Measurements from ENCODE around the gene VCP. TPM values are rescaled to one million over a fixed set of nuclear protein-coding genes. Genes with fewer than 3 reads are reported as not detected.

Gene VCP
- total RNA-seq, 1 donor from 2014 or later, result 158 TPM

GRCh38 chr9:35102769-35103659, 30.6 kb upstream of the VCP start, which contains the start of gene STOML2:
Gene STOML2, minus strand, starts transcription at chr9:35103131. Its CDS starts 37 bp downstream, at chr9:35103094.
- peak; percentile 90 for ATAC-seq

- ATAC-seq, result no peak
Measured at GRCh38 chr9:35102465-35102768, 30.0 kb upstream of the VCP start.

GRCh38 chr9:35097573-35097972, 25.1 kb upstream of the VCP start:
- no peak for ATAC-seq

GRCh38 chr9:35096035-35096849, 23.8 kb upstream of the VCP start, which contains the start of gene PIGO:
Gene PIGO, minus strand, starts transcription at chr9:35096591. Its CDS starts 1,026 bp downstream, at chr9:35095565.
- peak; percentile 90 for ATAC-seq

- no peak for ATAC-seq
Measured at GRCh38 chr9:35091536-35091935, 19.1 kb upstream of the VCP start.

- no peak for ATAC-seq
Measured at GRCh38 chr9:35089434-35089833, 17.0 kb upstream of the VCP start.

- no peak for ATAC-seq
Measured at GRCh38 chr9:35085078-35085477, 12.7 kb upstream of the VCP start.

- ATAC-seq, result peak; percentile 94
Measured at GRCh38 chr9:35079426-35080341, 7.3 kb upstream of the VCP start, which contains the start of gene FANCG. Gene FANCG, minus strand, starts transcription at chr9:35079942. Its CDS starts 418 bp downstream, at chr9:35079524.

GRCh38 chr9:35079041-35079425, 6.6 kb upstream of the VCP start:
- no peak for ATAC-seq

- no peak for ATAC-seq
Measured at GRCh38 chr9:35078066-35078465, 5.6 kb upstream of the VCP start.

- ATAC-seq, result no peak
Measured at GRCh38 chr9:35076848-35077247, 4.4 kb upstream of the VCP start.

- no peak for ATAC-seq
Measured at GRCh38 chr9:35075358-35075757, 2.9 kb upstream of the VCP start.

GRCh38 chr9:35074791-35075190, 2.4 kb upstream of the VCP start:
- ATAC-seq, result no peak

- no peak for ATAC-seq
Measured at GRCh38 chr9:35074141-35074540, 1.7 kb upstream of the VCP start.

- no peak for ATAC-seq
Measured at GRCh38 chr9:35073279-35073612, 821 bp upstream of the VCP start.

GRCh38 chr9:35071814-35072460, 488 bp downstream of the VCP start:
- peak; percentile 85 for ATAC-seq

- no peak for ATAC-seq
Measured at GRCh38 chr9:35070823-35071813, 1.3 kb downstream of the VCP start.

- no peak for ATAC-seq
Measured at GRCh38 chr9:35069020-35069419, 3.4 kb downstream of the VCP start.

GRCh38 chr9:35067056-35067455, 5.4 kb downstream of the VCP start:
- no peak for ATAC-seq

GRCh38 chr9:35060548-35061207, 11.7 kb downstream of the VCP start:
- ATAC-seq, result peak; percentile 29

Measured in esophagus mucosa (tissue), 1 donor.